ENCODE data around the gene TPSAB1.

Gene TPSAB1

DNA sequence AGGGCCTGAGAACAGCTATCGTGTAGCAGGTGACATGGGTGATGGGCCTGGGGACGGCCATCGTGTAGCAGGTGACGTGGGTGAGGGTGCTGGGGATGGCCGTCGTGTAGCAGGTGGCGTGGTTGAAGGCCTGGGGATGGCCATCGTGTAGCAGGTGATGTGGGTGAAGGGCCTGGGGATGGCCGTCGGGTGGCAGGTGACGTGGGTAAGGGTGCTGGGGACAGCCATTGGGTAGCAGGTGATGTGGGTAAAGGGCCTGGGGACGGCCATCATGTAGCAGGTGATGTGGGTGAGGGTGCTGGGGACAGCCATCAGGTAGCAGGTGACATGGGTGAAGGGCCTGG is 30.8 kb downstream of the TPSAB1 start:
- no peak for TF ChIP-seq CTCF (conservative IDR thresholded peaks at IDR 0.05)
- no peak overlapping the region for H3K27ac ChIP-seq

DNA sequence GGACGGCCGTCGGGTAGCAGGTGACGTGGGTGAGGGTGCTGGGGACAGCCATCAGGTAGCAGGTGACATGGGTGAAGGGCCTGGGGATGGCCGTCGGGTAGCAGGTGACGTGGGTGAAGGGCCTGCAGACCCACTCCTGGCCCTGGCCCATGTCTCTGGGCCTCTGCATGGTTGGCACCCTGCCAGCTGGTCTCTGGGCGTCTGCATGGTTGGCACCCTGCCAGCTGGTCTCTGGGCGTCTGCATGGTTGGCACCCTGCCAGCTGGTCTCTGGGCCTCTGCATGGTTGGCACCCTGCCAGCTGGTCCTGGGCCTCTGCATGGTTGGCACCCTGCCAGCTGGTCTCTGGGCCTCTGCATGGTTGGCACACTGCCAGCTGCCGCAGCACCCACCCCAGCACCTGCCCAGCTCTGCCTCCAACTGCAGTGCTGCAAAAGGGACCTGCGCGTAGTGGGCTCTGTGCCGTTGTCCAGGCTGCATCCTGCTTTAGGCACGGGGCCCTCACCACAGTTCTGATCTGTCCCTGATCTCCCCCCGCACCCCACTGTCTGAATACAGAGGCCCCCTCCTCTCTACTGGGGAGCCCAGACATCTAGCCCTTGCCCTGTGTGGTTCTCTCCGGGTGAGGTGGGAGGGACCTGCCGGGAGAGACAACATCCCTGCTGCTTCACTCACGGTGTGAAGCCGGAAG is 31.4 kb downstream of the TPSAB1 start:
- peak overlapping the region; percentile 46; the same call in 1 of the 2 replicates for H3K27ac ChIP-seq

DNA sequence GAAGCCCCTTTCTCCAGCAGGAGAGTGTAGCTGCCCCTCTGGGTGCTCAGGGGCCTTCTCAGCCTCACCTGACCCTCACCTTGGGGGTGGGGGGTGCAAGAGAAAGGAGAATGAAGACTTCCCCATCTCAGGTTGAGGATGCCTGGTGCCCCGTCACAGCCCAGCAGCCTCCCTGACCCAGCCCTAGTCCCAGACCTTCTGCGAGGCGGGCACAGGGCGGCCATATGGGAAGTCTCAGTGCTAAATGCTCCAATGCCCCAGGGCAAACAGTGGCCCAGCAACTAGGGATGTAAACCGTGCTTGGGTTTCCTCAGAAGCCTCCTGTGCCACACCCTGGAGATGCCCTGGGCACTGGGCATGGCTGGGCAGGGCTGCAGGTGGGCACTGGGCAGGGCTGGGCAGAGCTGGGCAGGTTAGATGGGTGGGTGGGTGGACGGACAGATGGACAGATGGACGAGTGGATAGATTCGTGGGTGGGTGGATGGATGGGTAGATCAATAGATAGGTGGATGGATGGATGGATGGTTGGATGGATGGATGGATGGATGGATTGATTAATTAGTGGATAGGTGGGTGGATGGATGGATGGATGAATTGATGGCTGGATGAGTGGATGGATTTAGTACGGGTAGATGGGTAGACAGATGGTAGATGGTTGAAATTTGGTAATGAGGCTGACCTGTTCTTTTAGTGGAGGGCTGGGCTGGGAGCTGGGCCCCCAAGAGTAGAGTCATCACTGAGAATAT is 32.1 kb downstream of the TPSAB1 start:
- no peak for TF ChIP-seq CTCF (conservative IDR thresholded peaks at IDR 0.05)
- H3K27ac ChIP-seq = peak overlapping the region; percentile 46; the same call in 1 of the 2 replicates

DNA sequence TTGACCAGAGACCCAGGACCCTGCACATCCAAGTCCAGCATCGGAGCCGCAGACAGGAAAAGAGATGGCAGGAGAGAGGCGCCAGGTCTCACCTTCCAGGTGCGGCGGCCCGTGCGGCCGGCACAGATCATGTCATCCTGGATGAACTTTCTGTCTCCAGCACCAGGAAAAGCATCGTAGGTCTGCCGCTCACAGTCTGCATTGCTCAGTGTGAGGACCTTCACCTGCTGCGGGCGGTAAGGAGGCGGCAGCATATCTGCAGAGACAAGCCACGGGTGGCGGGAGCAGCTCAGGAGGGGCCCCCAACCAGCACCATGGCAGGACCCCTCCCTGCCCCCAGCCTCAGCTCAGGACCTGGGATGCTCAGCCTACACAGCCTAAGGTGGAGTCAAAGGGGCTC is 33.3 kb downstream of the TPSAB1 start:
- TF ChIP-seq CTCF (conservative IDR thresholded peaks at IDR 0.05) = no peak
- H3K27ac ChIP-seq = no peak overlapping the region

- TF ChIP-seq CTCF (conservative IDR thresholded peaks at IDR 0.05) = no peak
- no peak overlapping the region for H3K27ac ChIP-seq
These were observed 34.3 kb downstream of the TPSAB1 start for GRCh38 chr16:1274767-1275166.

DNA sequence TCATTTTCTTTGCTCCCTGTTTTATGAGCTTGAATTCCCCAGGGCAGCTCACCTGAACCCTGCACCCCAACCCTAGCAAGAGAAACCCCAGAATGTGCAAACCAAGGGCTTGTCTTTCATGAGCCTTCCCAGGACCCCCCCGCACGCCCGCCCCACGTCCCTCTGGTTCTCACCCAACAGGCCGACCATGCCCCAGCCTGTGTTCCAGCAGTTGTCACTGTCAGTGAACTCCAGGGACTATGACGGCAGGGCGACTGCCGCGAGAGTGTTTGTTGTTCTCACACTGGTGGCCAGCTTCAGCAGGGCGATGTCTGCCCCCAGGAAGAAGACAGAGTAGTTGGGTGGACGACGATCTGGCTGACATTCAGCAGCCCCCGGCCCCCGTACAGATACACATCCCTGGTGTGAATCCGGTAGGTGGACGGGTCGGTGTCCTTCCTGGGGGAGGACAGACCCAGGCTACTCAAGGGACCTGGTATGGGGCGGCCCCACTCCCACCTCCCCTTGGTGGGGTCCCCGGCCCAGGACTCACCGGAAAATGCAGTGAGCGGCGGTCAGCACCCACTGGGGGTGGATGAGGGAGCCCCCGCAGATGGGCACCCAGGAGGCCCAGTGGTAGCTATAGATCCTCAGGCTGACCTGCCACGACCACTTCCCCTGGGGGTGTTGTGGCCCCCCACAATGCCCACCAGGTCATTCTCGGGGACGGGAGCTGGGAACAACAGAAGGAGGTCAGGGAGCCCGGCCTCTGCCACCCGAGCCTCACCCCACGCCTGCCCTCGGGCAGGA is 35.5 kb downstream of the TPSAB1 start:
- no peak for TF ChIP-seq CTCF (conservative IDR thresholded peaks at IDR 0.05)
- no peak overlapping the region for H3K27ac ChIP-seq

DNA sequence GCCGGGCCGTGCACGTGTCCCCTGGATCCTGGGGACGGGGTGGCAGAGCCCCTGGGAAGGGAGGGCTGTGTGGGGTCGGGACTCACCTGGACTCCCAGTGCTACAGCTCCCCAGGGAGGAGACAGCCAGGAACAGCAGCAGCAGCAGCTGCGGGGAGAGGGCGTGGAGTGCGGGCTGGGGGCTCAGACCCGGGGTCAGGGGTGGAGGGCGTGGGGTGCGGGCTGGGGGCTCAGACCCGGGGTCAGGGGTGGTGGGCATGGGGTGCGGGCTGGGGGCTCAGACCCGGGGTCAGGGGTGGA is 36.0 kb downstream of the TPSAB1 start:
- no peak for TF ChIP-seq CTCF (conservative IDR thresholded peaks at IDR 0.05)

More for the DNA sequence above, 36.0 kb downstream of the TPSAB1 start:
- no peak overlapping the region for H3K27ac ChIP-seq

Measured in VCaP (cell line).